Upper lobe of left lung (tissue), 4 donors: ENCODE results near the gene ELAVL2.

ENCODE experiments used
- EP300 ChIP-seq, 4 donors: sonication (generic); formaldehyde crosslinking; IDR thresholded peaks; one replicate each; pipeline ENCODE4 v1.5.1; 2017; ENCODE audit warnings: antibody characterized with exemption in 4 of 4, control low read depth in 2 of 4
- POLR2A ChIP-seq, 4 donors: fragments of 450-650 bp; IDR thresholded peaks; one replicate each; pipeline ENCODE4 v1.5.1; 2016 to 2017; ENCODE audit warnings: antibody characterized with exemption in 4 of 4, mild to moderate bottlenecking in 2 of 4
- POLR2AphosphoS5 ChIP-seq, 2 donors: sonication (generic); formaldehyde crosslinking; IDR thresholded peaks; one replicate each; pipeline ENCODE4 v1.5.1; 2017; ENCODE audit warnings: antibody characterized with exemption in 2 of 2
- TF ChIP-seq, protein P1 (sequence below), 6 experiments: fragments of 450-650 bp in 4 of 6; fragments of 200-600 bp in 2 of 6; sonication (generic) in 2 of 6; IDR thresholded peaks; one replicate each; pipeline ENCODE4 v1.5.1; 2016 to 2019; ENCODE audit warnings: antibody characterized with exemption in 6 of 6

- TF ChIP-seq, protein P1, sequence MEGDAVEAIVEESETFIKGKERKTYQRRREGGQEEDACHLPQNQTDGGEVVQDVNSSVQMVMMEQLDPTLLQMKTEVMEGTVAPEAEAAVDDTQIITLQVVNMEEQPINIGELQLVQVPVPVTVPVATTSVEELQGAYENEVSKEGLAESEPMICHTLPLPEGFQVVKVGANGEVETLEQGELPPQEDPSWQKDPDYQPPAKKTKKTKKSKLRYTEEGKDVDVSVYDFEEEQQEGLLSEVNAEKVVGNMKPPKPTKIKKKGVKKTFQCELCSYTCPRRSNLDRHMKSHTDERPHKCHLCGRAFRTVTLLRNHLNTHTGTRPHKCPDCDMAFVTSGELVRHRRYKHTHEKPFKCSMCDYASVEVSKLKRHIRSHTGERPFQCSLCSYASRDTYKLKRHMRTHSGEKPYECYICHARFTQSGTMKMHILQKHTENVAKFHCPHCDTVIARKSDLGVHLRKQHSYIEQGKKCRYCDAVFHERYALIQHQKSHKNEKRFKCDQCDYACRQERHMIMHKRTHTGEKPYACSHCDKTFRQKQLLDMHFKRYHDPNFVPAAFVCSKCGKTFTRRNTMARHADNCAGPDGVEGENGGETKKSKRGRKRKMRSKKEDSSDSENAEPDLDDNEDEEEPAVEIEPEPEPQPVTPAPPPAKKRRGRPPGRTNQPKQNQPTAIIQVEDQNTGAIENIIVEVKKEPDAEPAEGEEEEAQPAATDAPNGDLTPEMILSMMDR (IDR thresholded peaks at IDR 0.05), result no peak
- TF ChIP-seq POLR2A (IDR thresholded peaks at IDR 0.05) (no peak), POLR2AphosphoS5 (IDR thresholded peaks at IDR 0.05) (no peak), EP300 (IDR thresholded peaks at IDR 0.05) (no peak)
Measured at GRCh38 chr9:23771746-23772384, 54.2 kb downstream of the ELAVL2 start.
